ENCODE measurements around the gene PDE1A.

DNA sequence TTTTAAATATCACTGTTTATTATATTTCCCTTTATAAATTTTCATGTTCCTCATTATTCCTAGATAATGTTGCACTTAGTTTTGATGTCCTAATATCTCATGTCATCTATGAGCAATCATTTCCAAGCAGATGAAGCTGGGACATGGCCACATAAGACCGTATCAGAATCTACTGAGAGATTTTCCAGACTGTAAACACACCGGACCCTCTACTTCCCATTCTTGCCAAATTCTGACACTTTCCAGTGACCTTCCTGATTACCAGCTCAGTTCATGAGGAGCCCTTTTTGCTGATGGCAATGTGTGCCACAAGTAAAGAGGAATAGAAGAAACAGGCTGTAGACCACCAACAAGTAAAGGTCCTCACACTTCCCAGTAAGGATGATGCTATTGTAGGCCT, 20.3 kb upstream of the PDE1A start:
- TF ChIP-seq, protein P1, sequence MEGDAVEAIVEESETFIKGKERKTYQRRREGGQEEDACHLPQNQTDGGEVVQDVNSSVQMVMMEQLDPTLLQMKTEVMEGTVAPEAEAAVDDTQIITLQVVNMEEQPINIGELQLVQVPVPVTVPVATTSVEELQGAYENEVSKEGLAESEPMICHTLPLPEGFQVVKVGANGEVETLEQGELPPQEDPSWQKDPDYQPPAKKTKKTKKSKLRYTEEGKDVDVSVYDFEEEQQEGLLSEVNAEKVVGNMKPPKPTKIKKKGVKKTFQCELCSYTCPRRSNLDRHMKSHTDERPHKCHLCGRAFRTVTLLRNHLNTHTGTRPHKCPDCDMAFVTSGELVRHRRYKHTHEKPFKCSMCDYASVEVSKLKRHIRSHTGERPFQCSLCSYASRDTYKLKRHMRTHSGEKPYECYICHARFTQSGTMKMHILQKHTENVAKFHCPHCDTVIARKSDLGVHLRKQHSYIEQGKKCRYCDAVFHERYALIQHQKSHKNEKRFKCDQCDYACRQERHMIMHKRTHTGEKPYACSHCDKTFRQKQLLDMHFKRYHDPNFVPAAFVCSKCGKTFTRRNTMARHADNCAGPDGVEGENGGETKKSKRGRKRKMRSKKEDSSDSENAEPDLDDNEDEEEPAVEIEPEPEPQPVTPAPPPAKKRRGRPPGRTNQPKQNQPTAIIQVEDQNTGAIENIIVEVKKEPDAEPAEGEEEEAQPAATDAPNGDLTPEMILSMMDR (IDR thresholded peaks at IDR 0.05; ENCODE audit: poor library complexity) = no peak
- TF ChIP-seq EZH2phosphoT487 (IDR thresholded peaks at IDR 0.05; ENCODE audit: low read depth, severe bottlenecking, unreplicated experiment) (no peak), EZH2 (IDR thresholded peaks at IDR 0.05; ENCODE audit: borderline replicate concordance) (no peak)
